Activated CD4-positive, alpha-beta memory T cell treated with anti-CD3 and anti-CD28 coated beads for 36 hours (primary cell): ENCODE measurements around the gene FRMD4A. TPM values are rescaled to one million over a fixed set of nuclear protein-coding genes. Genes with fewer than 3 reads are reported as not detected.

Experiments used
- CTCF ChIA-PET: fragments of 350-600 bp; sonication (Branson Sonifier 250); formaldehyde crosslinking; loops from one replicate; lab custom pipeline; 2021; ENCODE audit warnings: antibody characterized with exemption, inconsistent platforms; lab: Charles Lee
- POLR2A ChIA-PET: fragments of 350-600 bp; sonication (Branson Sonifier 250); formaldehyde crosslinking; loops from one replicate; lab custom pipeline; 2021; ENCODE audit warnings: antibody characterized with exemption; lab: Charles Lee
- DNase-seq: peaks from one replicate; pipeline ENCODE4 v3.0.0-alpha.2; 2020
- H3K27ac Mint-ChIP-seq: one replicate; pipeline ENCODE4 v1.8.0; 2021; ENCODE audit warnings: mixed read lengths
- H3K27me3 Mint-ChIP-seq: one replicate; pipeline ENCODE4 v1.8.0; 2021; ENCODE audit warnings: mixed read lengths
- H3K36me3 Mint-ChIP-seq: one replicate; pipeline ENCODE4 v1.8.0; 2021; ENCODE audit warnings: mixed read lengths
- H3K4me1 Mint-ChIP-seq: one replicate; pipeline ENCODE4 v1.8.0; 2021; ENCODE audit warnings: low read depth, mixed read lengths
- H3K4me3 Mint-ChIP-seq: one replicate; pipeline ENCODE4 v1.8.0; 2021; ENCODE audit warnings: mild to moderate bottlenecking, mixed read lengths
- H3K9me3 Mint-ChIP-seq: one replicate; pipeline ENCODE4 v1.8.0; 2021; ENCODE audit warnings: mixed read lengths
- intact Hi-C: fragments of 100-400 bp; cut with micrococcal nuclease; formaldehyde crosslinking; loops from one replicate; pipeline ENCODE4 v1.15.1; 2023
- total RNA-seq, 2 experiments: library from RNA; stranded (reverse); gene quantifications; one replicate each; pipeline ENCODE4 v1.2.3, GENCODE V29; 2021

FRMD4A gene
- total RNA-seq, 2 experiments from 2014 or later = 0.31 to 1.7 TPM

DNA sequence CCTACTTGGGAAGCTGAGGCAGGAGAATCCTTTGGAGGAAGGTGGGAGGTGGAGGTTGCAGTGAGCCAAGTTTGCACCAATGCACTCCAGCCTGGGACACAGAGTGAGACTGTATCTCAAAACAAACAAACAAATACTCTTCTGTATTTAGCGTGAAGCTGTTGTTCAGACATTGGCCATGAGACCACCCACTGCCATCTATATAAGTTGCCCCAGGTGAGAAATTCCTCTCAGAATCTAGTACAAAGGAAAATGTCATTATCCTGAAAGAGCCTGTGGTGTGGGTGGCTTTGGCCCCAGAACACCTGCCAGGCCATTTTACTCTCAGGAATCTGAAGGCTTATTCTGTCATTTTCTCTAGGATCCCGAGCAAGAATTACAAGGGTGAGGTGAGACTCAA, 4.0 kb upstream of the FRMD4A start:
- Mint-ChIP-seq H3K9me3 (no peaks in the 10 kb centered on the region), H3K4me1 (peaks cover 3% of the 10 kb centered on the region), H3K36me3 (no peaks in the 10 kb centered on the region), H3K4me3 (no peak overlapping the region), H3K27ac (no peak overlapping the region), H3K27me3 (peaks cover 19% of the 10 kb centered on the region)
- no peak for DNase-seq
- ChIA-PET CTCF (no interaction called here), POLR2A (no interaction called here)
- intact Hi-C loops = no loop called here

DNA sequence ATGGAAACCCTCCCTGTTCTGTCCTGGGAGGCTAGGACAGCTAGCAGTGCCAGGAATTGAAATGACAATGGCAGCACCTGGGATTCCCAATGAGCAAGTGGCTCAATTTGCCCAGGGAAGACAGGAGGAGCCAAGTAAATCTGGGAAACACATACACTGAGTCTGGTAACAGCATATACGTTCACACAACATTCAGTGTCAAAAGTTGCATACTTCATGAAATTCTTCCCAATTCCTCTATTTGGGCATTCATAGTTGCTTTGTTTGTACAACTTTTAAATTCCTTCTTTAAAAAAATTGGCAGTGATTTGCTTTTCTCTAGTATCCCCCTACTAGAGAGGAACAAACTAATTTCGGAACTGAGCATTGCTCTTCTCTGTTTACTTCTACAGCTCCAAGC, 2.9 kb upstream of the FRMD4A start:
- ChIA-PET CTCF (interaction anchor here (1.6 kb wide), 1 partner anchor 137 kb away, joined by 3 read pairs; no protein-coding TSS in a partner anchor), POLR2A (no interaction called here)
- peaks cover 3% of the 10 kb centered on the region for H3K4me1 Mint-ChIP-seq
- intact Hi-C loops = no loop called here
- no peak overlapping the region for H3K27ac Mint-ChIP-seq
- no peak overlapping the region for H3K4me3 Mint-ChIP-seq
- no peak for DNase-seq
- no peaks in the 10 kb centered on the region for H3K9me3 Mint-ChIP-seq
- no peaks in the 10 kb centered on the region for H3K36me3 Mint-ChIP-seq
- H3K27me3 Mint-ChIP-seq = peaks cover 17% of the 10 kb centered on the region

- intact Hi-C loops = no loop called here
- Mint-ChIP-seq H3K9me3 (no peaks in the 10 kb centered on the region), H3K4me1 (peaks cover 3% of the 10 kb centered on the region), H3K4me3 (no peak overlapping the region), H3K27me3 (peaks cover 17% of the 10 kb centered on the region), H3K27ac (no peak overlapping the region), H3K36me3 (no peaks in the 10 kb centered on the region)
- CTCF ChIA-PET = interaction anchor here (1.6 kb wide), 1 partner anchor 136 kb away, joined by 3 read pairs; no protein-coding TSS in a partner anchor
- POLR2A ChIA-PET = no interaction called here
- no peak for DNase-seq
These were observed 2.2 kb upstream of the FRMD4A start for GRCh38 chr10:14332903-14333302.

DNA sequence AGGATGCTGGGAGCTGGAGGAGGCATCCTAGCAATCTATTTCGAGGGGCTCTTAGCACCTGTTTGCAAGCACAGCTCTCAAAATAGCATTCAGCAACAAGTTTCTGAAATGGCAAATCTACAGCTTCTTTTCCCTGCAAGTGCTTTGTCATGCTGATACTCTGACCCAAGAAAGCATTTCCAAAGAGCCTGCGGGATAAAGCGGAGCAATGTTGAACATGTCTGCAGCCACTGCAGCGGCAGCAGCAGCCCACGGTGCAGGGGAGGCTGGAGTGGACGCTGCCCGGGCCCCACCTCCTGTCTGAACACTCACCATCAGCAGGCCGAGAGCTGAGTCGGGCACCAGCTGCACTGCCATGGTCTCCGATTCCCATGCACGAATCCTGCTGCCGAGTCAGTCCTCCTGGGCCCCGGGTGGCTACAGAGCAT, 964 bp downstream of the FRMD4A start:
- ChIA-PET CTCF (no interaction called here), POLR2A (no interaction called here)
- no peak for DNase-seq
- peaks cover 2% of the 10 kb centered on the region for H3K4me1 Mint-ChIP-seq
- H3K36me3 Mint-ChIP-seq = no peaks in the 10 kb centered on the region
- H3K4me3 Mint-ChIP-seq = no peak overlapping the region
- H3K9me3 Mint-ChIP-seq = no peaks in the 10 kb centered on the region
- intact Hi-C loops = no loop called here
- peaks cover 22% of the 10 kb centered on the region for H3K27me3 Mint-ChIP-seq
- H3K27ac Mint-ChIP-seq = no peak overlapping the region

DNA sequence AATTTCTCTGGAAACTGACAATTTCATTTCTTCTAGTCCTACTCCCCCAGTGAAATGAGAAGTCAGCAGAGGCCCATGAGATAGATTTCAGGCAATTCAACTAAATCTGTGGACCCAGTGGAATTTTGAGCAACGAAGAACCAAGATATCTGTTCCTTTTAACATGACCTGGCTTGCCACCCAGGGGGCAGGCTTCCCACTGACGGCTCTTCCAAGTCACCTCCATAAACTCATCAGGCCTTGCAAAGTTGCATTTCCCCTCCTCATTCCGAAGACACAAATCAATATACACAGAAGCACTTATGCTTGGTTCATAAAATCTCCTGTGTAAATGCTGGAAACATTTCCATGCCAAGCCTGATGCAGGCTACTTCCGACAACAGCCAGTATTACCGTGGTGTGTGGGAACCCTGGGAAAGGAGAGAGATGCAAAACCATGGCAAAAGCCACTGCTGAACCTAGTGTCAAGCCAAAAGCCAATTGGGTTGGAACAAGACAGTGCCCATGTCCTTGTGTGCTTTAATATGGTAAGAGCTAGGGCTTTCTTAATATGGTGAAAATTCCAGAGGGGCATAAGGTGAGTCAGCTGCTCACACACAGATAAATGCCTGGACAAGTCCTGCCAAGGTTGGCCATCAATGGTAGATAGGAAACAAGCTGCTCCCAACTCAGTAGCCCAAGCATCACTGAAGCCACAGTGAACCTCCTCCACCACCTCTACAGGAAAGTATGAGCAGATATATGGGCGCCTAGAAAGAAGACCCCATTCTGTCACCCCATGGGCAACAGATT, 1.6 kb downstream of the FRMD4A start:
- CTCF ChIA-PET = no interaction called here
- no peaks in the 10 kb centered on the region for H3K36me3 Mint-ChIP-seq
- H3K4me1 Mint-ChIP-seq = peaks cover 2% of the 10 kb centered on the region
- no peaks in the 10 kb centered on the region for H3K9me3 Mint-ChIP-seq
- no peak overlapping the region for H3K4me3 Mint-ChIP-seq
- peaks cover 22% of the 10 kb centered on the region for H3K27me3 Mint-ChIP-seq
- intact Hi-C loops = no loop called here
- POLR2A ChIA-PET = no interaction called here
- no peak overlapping the region for H3K27ac Mint-ChIP-seq
- no peak for DNase-seq

DNA sequence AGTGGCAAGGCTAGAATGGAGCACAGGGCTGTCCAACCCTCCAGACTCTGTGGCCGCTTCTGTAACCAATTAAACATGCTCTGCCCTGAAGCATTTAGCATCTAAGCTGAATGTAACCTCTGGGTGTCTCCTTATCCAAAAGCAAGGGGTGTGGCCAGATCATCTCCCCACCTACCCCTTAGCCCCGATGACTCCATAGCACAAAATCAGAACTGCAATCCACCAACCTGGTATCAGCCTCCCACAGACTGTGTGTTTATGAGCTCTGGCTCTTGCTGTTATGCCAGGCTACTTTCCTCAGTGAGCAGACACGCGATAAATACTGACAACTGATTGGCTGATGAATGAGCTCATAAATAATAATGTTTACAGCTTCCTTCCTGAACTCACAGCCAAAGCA, 3.2 kb downstream of the FRMD4A start:
- H3K4me3 Mint-ChIP-seq = no peak overlapping the region
- no peak for DNase-seq
- peaks cover 25% of the 10 kb centered on the region for H3K27me3 Mint-ChIP-seq
- H3K9me3 Mint-ChIP-seq = no peaks in the 10 kb centered on the region
- CTCF ChIA-PET = interaction anchor here (1.9 kb wide), 1 partner anchor 130 kb away, joined by 9 read pairs; no protein-coding TSS in a partner anchor
- peaks cover 2% of the 10 kb centered on the region for H3K4me1 Mint-ChIP-seq
- no peaks in the 10 kb centered on the region for H3K36me3 Mint-ChIP-seq
- no peak overlapping the region for H3K27ac Mint-ChIP-seq
- intact Hi-C loops = no loop called here
- POLR2A ChIA-PET = no interaction called here

DNA sequence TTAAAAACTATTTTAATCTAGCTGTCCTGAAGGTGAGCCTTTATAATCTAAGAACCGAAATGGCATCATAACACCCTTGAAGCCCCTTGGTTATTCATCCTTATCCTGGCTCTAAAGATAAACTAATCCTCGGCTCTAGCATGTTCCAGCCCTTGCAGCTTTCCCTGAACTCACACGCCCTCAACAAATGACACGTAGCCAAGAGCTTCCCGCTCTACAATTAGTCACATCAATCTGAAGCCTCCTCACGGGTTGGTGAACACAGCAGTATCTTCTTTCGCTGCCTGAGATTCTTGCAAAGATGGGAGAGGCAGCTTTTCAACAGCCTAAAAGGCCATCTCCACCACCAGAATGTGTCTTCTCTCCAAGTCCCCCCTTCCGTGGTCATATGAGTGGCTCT, 4.1 kb downstream of the FRMD4A start:
- H3K9me3 Mint-ChIP-seq = no peaks in the 10 kb centered on the region
- intact Hi-C loops = no loop called here
- H3K4me3 Mint-ChIP-seq = no peak overlapping the region
- H3K4me1 Mint-ChIP-seq = peaks cover 2% of the 10 kb centered on the region
- POLR2A ChIA-PET = no interaction called here
- CTCF ChIA-PET = interaction anchor here (0.6 to 1.9 kb wide), 11 partner anchors 15 to 622 kb away, joined by 3 to 9 read pairs (median 3); no protein-coding TSS in a partner anchor
- no peak for DNase-seq
- no peak overlapping the region for H3K27ac Mint-ChIP-seq
- H3K27me3 Mint-ChIP-seq = peaks cover 25% of the 10 kb centered on the region
- no peaks in the 10 kb centered on the region for H3K36me3 Mint-ChIP-seq

GRCh38 chr10:14325325-14325955, 5.3 kb downstream of the FRMD4A start:
- intact Hi-C loops = no loop called here
- Mint-ChIP-seq H3K27ac (no peak overlapping the region), H3K4me3 (no peak overlapping the region), H3K27me3 (peaks cover 19% of the 10 kb centered on the region), H3K4me1 (peaks cover 2% of the 10 kb centered on the region), H3K36me3 (no peaks in the 10 kb centered on the region), H3K9me3 (no peaks in the 10 kb centered on the region)
- CTCF ChIA-PET = interaction anchor here (0.8 to 1.9 kb wide), 8 partner anchors 15 to 497 kb away, joined by 3 to 9 read pairs (median 4); no protein-coding TSS in a partner anchor
- DNase-seq = peak; percentile 75
- POLR2A ChIA-PET = no interaction called here

DNA sequence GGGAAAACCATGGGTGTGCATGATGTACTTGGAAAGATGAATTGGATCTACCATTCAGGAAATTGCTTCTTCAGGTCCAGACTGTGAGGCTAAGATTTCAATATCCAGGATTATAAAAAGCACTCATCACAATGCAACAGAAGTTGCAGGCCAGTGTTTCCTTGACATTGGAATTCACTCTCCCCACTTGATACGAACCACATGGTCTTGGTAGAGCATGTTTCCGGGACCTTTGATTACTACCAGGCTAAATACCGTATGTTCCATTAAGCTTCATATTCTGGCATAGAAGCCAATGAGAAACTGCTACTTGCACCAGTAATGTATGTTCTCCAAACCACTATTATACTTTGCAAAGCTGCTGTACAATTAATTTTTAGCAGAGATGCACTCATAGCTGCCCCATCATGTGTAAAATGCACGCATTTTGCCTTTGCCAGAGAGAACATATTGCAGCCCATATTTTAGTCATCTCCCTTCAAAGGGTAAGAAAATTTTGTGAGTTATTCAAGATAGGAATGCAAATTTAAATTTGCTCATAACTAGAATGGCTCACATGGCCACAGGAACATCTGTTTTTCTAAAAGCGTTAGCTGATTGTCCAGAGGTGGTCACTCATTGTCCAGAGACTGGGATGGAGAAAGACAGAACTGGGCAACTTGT, 8.1 kb downstream of the FRMD4A start:
- Mint-ChIP-seq H3K4me3 (no peak overlapping the region), H3K9me3 (no peaks in the 10 kb centered on the region), H3K27me3 (peaks cover 20% of the 10 kb centered on the region), H3K36me3 (no peaks in the 10 kb centered on the region), H3K27ac (no peak overlapping the region), H3K4me1 (peaks cover under 1% of the 10 kb centered on the region)
- no peak for DNase-seq
- POLR2A ChIA-PET = no interaction called here
- intact Hi-C loops = no loop called here
- CTCF ChIA-PET = interaction anchor here (2.1 kb wide), 1 partner anchor 126 kb away, joined by 11 read pairs; no protein-coding TSS in a partner anchor

DNA sequence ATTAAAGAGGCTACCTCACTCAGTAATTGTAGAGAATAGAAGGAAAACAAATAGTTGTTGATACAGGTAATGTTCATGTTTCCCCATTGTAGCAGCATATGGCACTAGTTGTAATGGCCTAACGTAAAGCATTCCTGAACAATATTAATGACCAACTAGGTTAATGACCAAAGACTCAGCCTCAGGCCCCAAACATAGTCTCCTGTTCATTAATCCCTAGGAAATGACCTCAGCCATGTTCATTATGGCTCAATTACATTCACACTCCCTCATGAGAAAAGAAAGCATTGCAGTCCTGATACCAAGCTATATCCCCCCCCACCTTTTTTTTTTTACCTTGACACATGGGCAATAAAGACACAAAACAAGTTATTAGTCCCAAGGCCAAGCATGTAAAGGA, 12.7 kb downstream of the FRMD4A start:
- DNase-seq = no peak
- Mint-ChIP-seq H3K27me3 (peaks cover 35% of the 10 kb centered on the region), H3K4me3 (no peak overlapping the region), H3K4me1 (no peaks in the 10 kb centered on the region), H3K9me3 (no peaks in the 10 kb centered on the region), H3K36me3 (no peaks in the 10 kb centered on the region), H3K27ac (no peak overlapping the region)
- CTCF ChIA-PET = interaction anchor here (0.6 kb wide), 1 partner anchor 832 kb away, joined by 3 read pairs; no protein-coding TSS in a partner anchor
- POLR2A ChIA-PET = no interaction called here
- intact Hi-C loops = no loop called here

- ChIA-PET CTCF (no interaction called here), POLR2A (no interaction called here)
- Mint-ChIP-seq H3K9me3 (no peaks in the 10 kb centered on the region), H3K27me3 (peaks cover 31% of the 10 kb centered on the region), H3K4me3 (no peak overlapping the region), H3K27ac (no peak overlapping the region), H3K36me3 (no peaks in the 10 kb centered on the region), H3K4me1 (no peaks in the 10 kb centered on the region)
- intact Hi-C loops = no loop called here
- no peak for DNase-seq
These were observed 18.7 kb downstream of the FRMD4A start for GRCh38 chr10:14312014-14312413.
